ENCODE data around the gene ZMPSTE24. TPM values are rescaled to one million over a fixed set of nuclear protein-coding genes. Genes with fewer than 3 reads are reported as not detected.

The ZMPSTE24 gene
- total RNA-seq, 1 experiment from 2014 or later: 109 TPM

GRCh38 chr1:40258445-40258769, 371 bp downstream of the ZMPSTE24 start:
- no peak for DNase-seq (ENCODE audit: low read depth)

- peak; percentile 25 for DNase-seq (ENCODE audit: low read depth)
Measured at GRCh38 chr1:40264354-40264781, 6.3 kb downstream of the ZMPSTE24 start.

GRCh38 chr1:40265298-40265697, 7.3 kb downstream of the ZMPSTE24 start:
- no peak for DNase-seq (ENCODE audit: low read depth)

GRCh38 chr1:40265919-40266318, 7.9 kb downstream of the ZMPSTE24 start:
- no peak for DNase-seq (ENCODE audit: low read depth)

- DNase-seq (ENCODE audit: low read depth): no peak
Measured at GRCh38 chr1:40266786-40267535, 8.9 kb downstream of the ZMPSTE24 start.

GRCh38 chr1:40267767-40268187, 9.7 kb downstream of the ZMPSTE24 start:
- DNase-seq (ENCODE audit: low read depth): peak; percentile 96

GRCh38 chr1:40268211-40268610, 10.2 kb downstream of the ZMPSTE24 start:
- DNase-seq (ENCODE audit: low read depth): no peak

- peak; percentile 70 for DNase-seq (ENCODE audit: low read depth)
Measured at GRCh38 chr1:40270152-40270834, 12.3 kb downstream of the ZMPSTE24 start.

- DNase-seq (ENCODE audit: low read depth): no peak
Measured at GRCh38 chr1:40272653-40273213, 14.7 kb downstream of the ZMPSTE24 start.

GRCh38 chr1:40273547-40274166, 15.6 kb downstream of the ZMPSTE24 start:
- DNase-seq (ENCODE audit: low read depth): no peak

- DNase-seq (ENCODE audit: low read depth): no peak
Measured at GRCh38 chr1:40274331-40274730, 16.3 kb downstream of the ZMPSTE24 start.

- no peak for DNase-seq (ENCODE audit: low read depth)
Measured at GRCh38 chr1:40276122-40276521, 18.1 kb downstream of the ZMPSTE24 start.

GRCh38 chr1:40281853-40282252, 23.8 kb downstream of the ZMPSTE24 start:
- no peak for DNase-seq (ENCODE audit: low read depth)

GRCh38 chr1:40291293-40291692, 33.3 kb downstream of the ZMPSTE24 start:
- DNase-seq (ENCODE audit: low read depth): no peak

- peak; percentile 62 for DNase-seq (ENCODE audit: low read depth)
Measured at GRCh38 chr1:40299366-40300248, 41.6 kb downstream of the ZMPSTE24 start.

GRCh38 chr1:40300249-40300567, 42.2 kb downstream of the ZMPSTE24 start:
- DNase-seq (ENCODE audit: low read depth): no peak

- no peak for DNase-seq (ENCODE audit: low read depth)
Measured at GRCh38 chr1:40300651-40301050, 42.6 kb downstream of the ZMPSTE24 start.

- DNase-seq (ENCODE audit: low read depth): no peak
Measured at GRCh38 chr1:40301066-40301465, 43.0 kb downstream of the ZMPSTE24 start.

GRCh38 chr1:40301541-40302299, 43.7 kb downstream of the ZMPSTE24 start:
- no peak for DNase-seq (ENCODE audit: low read depth)

GRCh38 chr1:40302475-40302874, 44.4 kb downstream of the ZMPSTE24 start:
- DNase-seq (ENCODE audit: low read depth): no peak

All from M059J (cell line).